ENCODE data around the gene LRP2.

The LRP2 gene

DNA sequence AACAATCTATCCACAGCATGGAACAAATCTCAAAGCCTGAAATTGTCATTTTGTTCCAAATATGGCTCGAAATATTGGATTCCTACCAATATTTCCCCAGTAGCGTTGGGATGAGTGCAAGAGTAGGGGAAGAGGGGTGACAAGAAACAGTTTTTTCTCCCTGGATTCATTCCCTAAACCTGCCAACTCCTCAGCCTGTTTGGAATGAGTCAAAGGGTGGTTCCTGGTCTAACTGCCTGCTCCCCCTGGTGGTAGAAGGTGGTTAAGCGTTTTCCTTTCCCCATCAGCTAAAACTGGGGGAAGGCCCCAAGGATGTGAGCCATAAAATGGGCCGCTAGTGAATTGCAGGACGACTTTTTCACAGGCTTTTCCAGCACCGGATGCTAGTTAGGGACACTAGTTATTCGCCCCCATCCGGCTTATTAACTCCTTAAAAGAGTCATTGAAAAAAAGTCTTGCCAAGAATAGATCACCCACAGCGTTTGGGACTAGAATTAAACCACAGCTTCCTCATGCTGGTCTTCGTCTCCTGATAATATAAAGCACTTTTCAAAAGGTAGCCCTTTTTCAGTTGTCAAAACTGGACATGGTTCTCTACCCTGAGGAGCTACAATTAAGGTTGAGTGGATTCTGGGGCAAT lies 220.5 kb downstream of the LRP2 start:
- no CpG with 5 or more reads among the region's 10 CpGs for WGBS, 2 donors (ENCODE audit: extremely low coverage in 2 of 2, insufficient read length in 2 of 2, insufficient replicate concordance in 1 of 2)
- Histone ChIP-seq H3K27me3 (ENCODE audit: control insufficient read depth in 3 of 3, insufficient read depth in 3 of 3, low read depth in 1 of 3, low read length in 3 of 3) (no peaks in the 10 kb centered on the region), H3K36me3 (replicated peaks in 1 of 2; ENCODE audit: control insufficient read depth in 2 of 2, insufficient read depth in 2 of 2, low read length in 2 of 2) (peaks cover 55 to 90% of the 10 kb centered on the region in 2 donors), H3K4ac (ENCODE audit: low read length) (no peak overlapping the region), H2AK5ac (ENCODE audit: low read depth, low read length) (no peak overlapping the region), H3K79me1 (ENCODE audit: low read depth, low read length) (no peaks in the 10 kb centered on the region), H4K8ac (ENCODE audit: low read depth, low read length) (no peak overlapping the region), H2BK120ac (ENCODE audit: low read depth, low read length) (no peak overlapping the region), H2BK5ac (ENCODE audit: low read length) (no peak overlapping the region), H4K91ac (ENCODE audit: low read depth, low read length, poor library complexity) (no peak overlapping the region), H2AFZ (ENCODE audit: low read length) (no peak overlapping the region), H3K18ac (ENCODE audit: low read length) (no peak overlapping the region), H3K9me3 (replicated peaks in 1 of 2; ENCODE audit: control insufficient read depth in 2 of 2, insufficient read depth in 1 of 2, low read depth in 1 of 2, low read length in 2 of 2) (no peaks in the 10 kb centered on the region), H3K27ac (replicated peaks; ENCODE audit: low read length) (no peak overlapping the region), H3K14ac (ENCODE audit: low read length) (no peak overlapping the region), H2BK12ac (ENCODE audit: low read length) (no peak overlapping the region), H3K23ac (ENCODE audit: low read depth, low read length, poor library complexity) (no peak overlapping the region), H3K4me2 (ENCODE audit: insufficient read depth, low read length, poor library complexity, severe bottlenecking) (no peak overlapping the region), H3K4me3 (ENCODE audit: low read length in 2 of 2) (no peak overlapping the region), H3K4me1 (ENCODE audit: control insufficient read depth in 2 of 2, insufficient read depth in 1 of 2, low read depth in 1 of 2, low read length in 2 of 2) (no peaks in the 10 kb centered on the region), H3K9ac (ENCODE audit: low read depth, low read length, poor library complexity) (no peak overlapping the region), H2BK15ac (ENCODE audit: low read length) (no peak overlapping the region)
- DNase-seq (ENCODE audit: low spot score) = peak; percentile 55

DNA sequence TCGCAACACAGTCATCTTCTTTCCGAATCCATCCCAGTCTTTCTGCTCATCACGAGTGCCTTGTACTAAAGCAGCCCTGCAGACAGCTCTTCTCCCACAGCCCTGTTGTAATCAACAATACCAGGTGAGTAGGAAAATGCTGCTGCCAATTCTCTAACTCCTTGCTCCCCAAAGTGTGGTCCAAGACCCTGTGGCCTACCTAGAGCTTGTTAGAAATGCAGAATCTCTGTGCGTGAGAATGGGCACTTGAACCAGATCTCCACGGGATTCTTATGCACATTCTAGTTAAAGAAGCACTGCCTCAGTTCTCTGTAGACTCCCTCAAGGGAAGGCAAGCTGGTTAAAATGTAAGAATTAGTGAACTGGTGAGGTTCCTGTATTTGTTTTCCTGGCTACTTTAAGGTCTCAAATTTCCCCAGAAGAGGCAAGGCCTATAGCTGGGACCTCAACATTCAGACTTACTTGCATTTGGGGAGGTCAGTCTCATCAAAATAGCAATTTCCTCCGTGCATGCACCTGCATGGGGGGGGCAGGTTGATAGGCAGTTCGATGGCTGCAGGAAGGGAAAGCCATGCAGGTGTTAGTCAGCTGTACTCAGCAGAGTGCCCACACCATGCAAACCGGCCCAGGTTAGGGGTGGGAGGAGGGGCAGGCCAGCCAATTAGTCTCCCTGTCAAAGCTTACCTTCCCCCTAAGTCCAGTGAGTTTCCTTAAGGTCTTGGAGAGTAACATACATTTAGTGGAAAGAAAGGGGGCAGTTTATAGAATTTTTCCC lies 222.2 kb downstream of the LRP2 start:
- no peaks in the 10 kb centered on the region for H3K27me3 ChIP-seq (ENCODE audit: control insufficient read depth in 3 of 3, insufficient read depth in 3 of 3, low read depth in 1 of 3, low read length in 3 of 3)
- no peak overlapping the region for H2BK120ac ChIP-seq (ENCODE audit: low read depth, low read length)
- H3K4ac ChIP-seq (ENCODE audit: low read length) = no peak overlapping the region
- H3K79me1 ChIP-seq (ENCODE audit: low read depth, low read length) = no peaks in the 10 kb centered on the region
- no peaks in the 10 kb centered on the region for H3K4me1 ChIP-seq (ENCODE audit: control insufficient read depth in 2 of 2, insufficient read depth in 1 of 2, low read depth in 1 of 2, low read length in 2 of 2)
- no peak overlapping the region for H4K91ac ChIP-seq (ENCODE audit: low read depth, low read length, poor library complexity)
- DNase-seq (ENCODE audit: low spot score) = no peak
- H3K18ac ChIP-seq (ENCODE audit: low read length) = no peak overlapping the region
- H2BK12ac ChIP-seq (ENCODE audit: low read length) = no peak overlapping the region
- no peak overlapping the region for H3K9ac ChIP-seq (ENCODE audit: low read depth, low read length, poor library complexity)
- peaks cover 50 to 76% of the 10 kb centered on the region in 2 donors for H3K36me3 ChIP-seq (replicated peaks in 1 of 2; ENCODE audit: control insufficient read depth in 2 of 2, insufficient read depth in 2 of 2, low read length in 2 of 2)
- no peak overlapping the region for H3K27ac ChIP-seq (replicated peaks; ENCODE audit: low read length)
- peak overlapping the region in 1 of 2 donors; percentile 28 for H3K4me3 ChIP-seq (ENCODE audit: low read length in 2 of 2)
- H3K23ac ChIP-seq (ENCODE audit: low read depth, low read length, poor library complexity) = no peak overlapping the region
- H2BK5ac ChIP-seq (ENCODE audit: low read length) = no peak overlapping the region
- H3K9me3 ChIP-seq (replicated peaks in 1 of 2; ENCODE audit: control insufficient read depth in 2 of 2, insufficient read depth in 1 of 2, low read depth in 1 of 2, low read length in 2 of 2) = no peaks in the 10 kb centered on the region
- WGBS, 2 donors (ENCODE audit: extremely low coverage in 2 of 2, insufficient read length in 2 of 2, insufficient replicate concordance in 1 of 2) = no CpG with 5 or more reads among the region's 8 CpGs
- no peak overlapping the region for H2AK5ac ChIP-seq (ENCODE audit: low read depth, low read length)
- no peak overlapping the region for H3K4me2 ChIP-seq (ENCODE audit: insufficient read depth, low read length, poor library complexity, severe bottlenecking)
- H4K8ac ChIP-seq (ENCODE audit: low read depth, low read length) = no peak overlapping the region
- no peak overlapping the region for H2AFZ ChIP-seq (ENCODE audit: low read length)
- H2BK15ac ChIP-seq (ENCODE audit: low read length) = no peak overlapping the region
- no peak overlapping the region for H3K14ac ChIP-seq (ENCODE audit: low read length)

DNA sequence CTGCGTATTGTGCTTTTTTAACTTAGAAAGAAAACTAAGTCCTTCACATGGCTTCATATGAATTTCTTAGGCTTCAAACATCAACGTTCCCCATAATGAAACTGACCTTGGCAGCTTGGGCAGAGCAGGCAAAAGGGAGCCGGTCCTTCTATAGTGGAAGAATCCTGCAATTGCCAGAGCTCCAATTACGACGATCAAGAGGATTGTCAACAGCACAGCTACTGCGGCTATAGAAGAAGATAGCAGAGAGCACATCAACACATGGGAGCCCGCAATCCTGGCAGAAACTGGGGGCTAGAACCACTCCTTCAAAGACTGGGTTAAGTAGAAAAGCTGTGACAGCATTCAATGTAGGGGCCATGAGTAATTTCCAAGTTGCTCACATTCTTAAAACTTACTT lies 223.2 kb downstream of the LRP2 start:
- Histone ChIP-seq H3K4me2 (ENCODE audit: insufficient read depth, low read length, poor library complexity, severe bottlenecking) (no peak overlapping the region), H3K36me3 (replicated peaks in 1 of 2; ENCODE audit: control insufficient read depth in 2 of 2, insufficient read depth in 2 of 2, low read length in 2 of 2) (peaks cover 46 to 67% of the 10 kb centered on the region in 2 donors), H3K9me3 (replicated peaks in 1 of 2; ENCODE audit: control insufficient read depth in 2 of 2, insufficient read depth in 1 of 2, low read depth in 1 of 2, low read length in 2 of 2) (no peaks in the 10 kb centered on the region), H3K18ac (ENCODE audit: low read length) (no peak overlapping the region), H2AK5ac (ENCODE audit: low read depth, low read length) (no peak overlapping the region), H3K4ac (ENCODE audit: low read length) (no peak overlapping the region), H4K91ac (ENCODE audit: low read depth, low read length, poor library complexity) (no peak overlapping the region), H2AFZ (ENCODE audit: low read length) (no peak overlapping the region), H2BK12ac (ENCODE audit: low read length) (no peak overlapping the region), H3K14ac (ENCODE audit: low read length) (no peak overlapping the region), H3K79me1 (ENCODE audit: low read depth, low read length) (no peaks in the 10 kb centered on the region), H3K4me3 (ENCODE audit: low read length in 2 of 2) (no peak overlapping the region), H3K27ac (replicated peaks; ENCODE audit: low read length) (no peak overlapping the region), H2BK5ac (ENCODE audit: low read length) (no peak overlapping the region), H3K9ac (ENCODE audit: low read depth, low read length, poor library complexity) (no peak overlapping the region), H2BK15ac (ENCODE audit: low read length) (no peak overlapping the region), H3K27me3 (ENCODE audit: control insufficient read depth in 3 of 3, insufficient read depth in 3 of 3, low read depth in 1 of 3, low read length in 3 of 3) (no peaks in the 10 kb centered on the region), H2BK120ac (ENCODE audit: low read depth, low read length) (no peak overlapping the region), H3K4me1 (ENCODE audit: control insufficient read depth in 2 of 2, insufficient read depth in 1 of 2, low read depth in 1 of 2, low read length in 2 of 2) (no peaks in the 10 kb centered on the region), H4K8ac (ENCODE audit: low read depth, low read length) (no peak overlapping the region), H3K23ac (ENCODE audit: low read depth, low read length, poor library complexity) (no peak overlapping the region)
- DNase-seq (ENCODE audit: low spot score) = no peak
- no CpG with 5 or more reads among the region's 7 CpGs for WGBS, 2 donors (ENCODE audit: extremely low coverage in 2 of 2, insufficient read length in 2 of 2, insufficient replicate concordance in 1 of 2)

DNA sequence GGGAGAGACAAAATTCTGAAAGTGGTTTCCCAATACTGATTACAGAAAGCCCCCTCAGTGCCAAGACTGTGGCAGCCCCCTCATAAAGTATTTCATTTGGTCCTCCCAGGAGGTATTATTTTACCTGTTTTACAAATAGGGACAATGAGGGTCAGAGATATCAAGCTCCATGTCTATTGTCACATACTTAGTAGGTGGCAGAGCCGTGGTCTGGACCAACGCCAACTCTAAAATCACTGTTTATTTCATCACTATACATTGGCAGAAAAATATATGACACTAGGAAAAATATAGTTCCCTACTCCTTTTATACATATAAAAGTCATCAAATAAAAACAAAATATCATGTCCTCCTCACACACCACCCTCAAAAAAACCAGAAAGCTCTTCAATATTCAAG lies 224.4 kb downstream of the LRP2 start:
- Histone ChIP-seq H3K36me3 (replicated peaks in 1 of 2; ENCODE audit: control insufficient read depth in 2 of 2, insufficient read depth in 2 of 2, low read length in 2 of 2) (peaks cover 44 to 71% of the 10 kb centered on the region in 2 donors), H2AK5ac (ENCODE audit: low read depth, low read length) (no peak overlapping the region), H3K9ac (ENCODE audit: low read depth, low read length, poor library complexity) (no peak overlapping the region), H2BK12ac (ENCODE audit: low read length) (no peak overlapping the region), H2BK15ac (ENCODE audit: low read length) (no peak overlapping the region), H4K8ac (ENCODE audit: low read depth, low read length) (no peak overlapping the region), H2AFZ (ENCODE audit: low read length) (no peak overlapping the region), H3K79me1 (ENCODE audit: low read depth, low read length) (no peaks in the 10 kb centered on the region), H3K18ac (ENCODE audit: low read length) (no peak overlapping the region), H3K4me1 (ENCODE audit: control insufficient read depth in 2 of 2, insufficient read depth in 1 of 2, low read depth in 1 of 2, low read length in 2 of 2) (no peaks in the 10 kb centered on the region), H4K91ac (ENCODE audit: low read depth, low read length, poor library complexity) (no peak overlapping the region), H3K4ac (ENCODE audit: low read length) (no peak overlapping the region), H3K4me2 (ENCODE audit: insufficient read depth, low read length, poor library complexity, severe bottlenecking) (no peak overlapping the region), H2BK5ac (ENCODE audit: low read length) (no peak overlapping the region), H3K27ac (replicated peaks; ENCODE audit: low read length) (no peak overlapping the region), H3K4me3 (ENCODE audit: low read length in 2 of 2) (no peak overlapping the region), H3K14ac (ENCODE audit: low read length) (no peak overlapping the region), H2BK120ac (ENCODE audit: low read depth, low read length) (no peak overlapping the region), H3K9me3 (replicated peaks in 1 of 2; ENCODE audit: control insufficient read depth in 2 of 2, insufficient read depth in 1 of 2, low read depth in 1 of 2, low read length in 2 of 2) (no peaks in the 10 kb centered on the region), H3K27me3 (ENCODE audit: control insufficient read depth in 3 of 3, insufficient read depth in 3 of 3, low read depth in 1 of 3, low read length in 3 of 3) (no peaks in the 10 kb centered on the region), H3K23ac (ENCODE audit: low read depth, low read length, poor library complexity) (no peak overlapping the region)
- DNase-seq (ENCODE audit: low spot score) = no peak
- no CpG with 5 or more reads among the region's 2 CpGs for WGBS, 2 donors (ENCODE audit: extremely low coverage in 2 of 2, insufficient read length in 2 of 2, insufficient replicate concordance in 1 of 2)

All from neuronal stem cell (in vitro differentiated cells).